Liver (tissue), 9 donors: Measurements from ENCODE around the gene RELCH. TPM values are rescaled to one million over a fixed set of nuclear protein-coding genes. Genes with fewer than 3 reads are reported as not detected.

Source experiments
- DNase-seq: peaks from one replicate; pipeline ENCODE4 v3.0.0-alpha.2; 2017; ENCODE audit warnings: low spot score
- H3K27ac ChIP-seq, 2 donors: one replicate each; pipeline ENCODE4 v1.7.0; 2013; ENCODE audit warnings: inconsistent platforms in 2 of 2, low read length in 2 of 2, control low read depth in 1 of 2, low read depth in 1 of 2, mild to moderate bottlenecking in 1 of 2
- H3K27me3 ChIP-seq, 4 donors: one replicate each; pipeline versions ENCODE4 v1.6.1 to v1.7.0; 2013; ENCODE audit warnings: low read length in 3 of 4, inconsistent platforms in 1 of 4, mild to moderate bottlenecking in 1 of 4, moderate library complexity in 1 of 4; ENCODE audit not compliant: control insufficient read depth in 4 of 4, insufficient read depth in 4 of 4
- H3K36me3 ChIP-seq, 4 donors: one replicate each; pipeline versions ENCODE4 v1.6.1 to v1.7.0; 2013; ENCODE audit warnings: low read length in 3 of 4, mild to moderate bottlenecking in 3 of 4, low read depth in 1 of 4, moderate library complexity in 1 of 4; ENCODE audit not compliant: control insufficient read depth in 4 of 4, insufficient read depth in 3 of 4
- H3K4me1 ChIP-seq, 4 donors: one replicate each; pipeline versions ENCODE4 v1.6.1 to v1.7.0; 2013; ENCODE audit warnings: low read length in 3 of 4, mild to moderate bottlenecking in 3 of 4, moderate library complexity in 1 of 4; ENCODE audit not compliant: control insufficient read depth in 4 of 4, insufficient read depth in 4 of 4
- H3K4me3 ChIP-seq, 3 donors: one replicate each; pipeline versions ENCODE4 v1.6.1 to v1.7.0; 2013; ENCODE audit warnings: low read length in 3 of 3, control low read depth in 1 of 3, low read depth in 1 of 3, mild to moderate bottlenecking in 1 of 3
- H3K9ac ChIP-seq, 2 donors: one replicate each; pipeline ENCODE4 v1.7.0; 2013; ENCODE audit warnings: low read length in 2 of 2, mild to moderate bottlenecking in 2 of 2, moderate library complexity in 2 of 2, control low read depth in 1 of 2, low read depth in 1 of 2
- H3K9me3 ChIP-seq, 4 donors: one replicate each; pipeline versions ENCODE4 v1.6.1 to v1.7.0; 2013; ENCODE audit warnings: low read length in 3 of 4; ENCODE audit not compliant: control insufficient read depth in 4 of 4
- ATF3 ChIP-seq: IDR thresholded peaks from 2 replicates; pipeline ENCODE4 v1.6.1; 2016; ENCODE audit warnings: antibody characterized with exemption
- EGR1 ChIP-seq, 2 donors: IDR thresholded peaks; 2 replicates each; pipeline ENCODE4 v1.6.1; 2016 to 2018; ENCODE audit warnings: antibody characterized with exemption in 2 of 2, low read depth in 2 of 2
- FOXA1 ChIP-seq: IDR thresholded peaks from 2 replicates; pipeline ENCODE4 v1.6.1; 2016; ENCODE audit warnings: antibody characterized with exemption
- FOXA2 ChIP-seq: IDR thresholded peaks from 2 replicates; pipeline ENCODE4 v1.6.1; 2016; ENCODE audit warnings: antibody characterized with exemption
- GABPA ChIP-seq, 2 donors: IDR thresholded peaks in 1 of 2; conservative IDR thresholded peaks in 1 of 2; 2 replicates each; pipeline ENCODE4 v1.6.1; 2016; ENCODE audit warnings: antibody characterized with exemption in 2 of 2, mild to moderate bottlenecking in 1 of 2, moderate library complexity in 1 of 2
- HNF4A ChIP-seq, 2 donors: conservative IDR thresholded peaks; 2 replicates each; pipeline ENCODE4 v1.6.1; 2016; ENCODE audit warnings: antibody characterized with exemption in 2 of 2, mild to moderate bottlenecking in 2 of 2
- HNF4G ChIP-seq: IDR thresholded peaks from 2 replicates; pipeline ENCODE4 v1.6.1; 2016; ENCODE audit warnings: antibody characterized with exemption
- JUND ChIP-seq, 2 donors: IDR thresholded peaks; 2 replicates each; pipeline ENCODE4 v1.6.1; 2016; ENCODE audit warnings: antibody characterized with exemption in 2 of 2
- MAX ChIP-seq: IDR thresholded peaks from 2 replicates; pipeline ENCODE4 v1.6.1; 2016; ENCODE audit warnings: antibody characterized with exemption
- NR2F2 ChIP-seq: IDR thresholded peaks from 2 replicates; pipeline ENCODE4 v1.6.1; 2016; ENCODE audit warnings: antibody characterized with exemption
- RAD21 ChIP-seq, 2 donors: IDR thresholded peaks; 2 replicates each; pipeline ENCODE4 v1.6.1; 2016; ENCODE audit warnings: antibody characterized with exemption in 2 of 2, mild to moderate bottlenecking in 2 of 2
- RXRA ChIP-seq, 2 donors: IDR thresholded peaks; 2 replicates each; pipeline ENCODE4 v1.6.1; 2017 to 2018; ENCODE audit warnings: antibody characterized with exemption in 2 of 2, mild to moderate bottlenecking in 1 of 2
- SP1 ChIP-seq: IDR thresholded peaks from 2 replicates; pipeline ENCODE4 v1.6.1; 2018; ENCODE audit warnings: antibody characterized with exemption, mild to moderate bottlenecking
- YY1 ChIP-seq: IDR thresholded peaks from 2 replicates; pipeline ENCODE4 v1.6.1; 2016; ENCODE audit warnings: antibody characterized with exemption, mild to moderate bottlenecking
- WGBS: extraction: QIAGEN DNeasy Blood & Tissue Kit; methylation state at CpG from one replicate; pipeline ENCODE4 v1.1.7; 2013; 5-methylcytosine and 5-hydroxymethylcytosine counted together
- polyA plus RNA-seq, 2 donors: library from polyadenylated mRNA; stranded (reverse) in 1 of 2; unstranded in 1 of 2; fragments of 200-250 nt in 1 of 2; fragments of >200 nt in 1 of 2; fragmentation: Nextera tagmentation in 1 of 2; extraction: Ambion mirVana in 1 of 2; gene quantifications; one replicate each; pipeline versions ENCODE4 v1.2.1 to v1.2.3, GENCODE V29; 2013 to 2015
- total RNA-seq, 2 donors: library from RNA; depleted of rRNA; stranded (reverse); fragments of >200 nt; gene quantifications; one replicate each; pipeline ENCODE4 v1.2.3, GENCODE V29; 2014
- TF ChIP-seq, protein P1 (sequence below): IDR thresholded peaks from 2 replicates; pipeline ENCODE4 v1.6.1; 2016; ENCODE audit warnings: antibody characterized with exemption
- TF ChIP-seq, protein P2 (sequence below): IDR thresholded peaks from 2 replicates; pipeline ENCODE4 v1.6.1; 2016; ENCODE audit warnings: antibody characterized with exemption, mild to moderate bottlenecking
- TF ChIP-seq, protein P3 (sequence below): fragments of 150-350 bp; IDR thresholded peaks from 2 replicates; pipeline ENCODE4 v1.5.1; 2017; ENCODE audit warnings: improper control_type of control experiment, low read depth, low read length; ENCODE audit not compliant: missing input control
- donor health status: healthy.
- donor health status: healthy.
- donor health status: healthy.
- donor health status: healthy.
- donor health status: healthy.

Gene RELCH
- total and polyA plus RNA-seq, 4 donors = 4.3 to 21.7 (median 11.0) TPM

DNA sequence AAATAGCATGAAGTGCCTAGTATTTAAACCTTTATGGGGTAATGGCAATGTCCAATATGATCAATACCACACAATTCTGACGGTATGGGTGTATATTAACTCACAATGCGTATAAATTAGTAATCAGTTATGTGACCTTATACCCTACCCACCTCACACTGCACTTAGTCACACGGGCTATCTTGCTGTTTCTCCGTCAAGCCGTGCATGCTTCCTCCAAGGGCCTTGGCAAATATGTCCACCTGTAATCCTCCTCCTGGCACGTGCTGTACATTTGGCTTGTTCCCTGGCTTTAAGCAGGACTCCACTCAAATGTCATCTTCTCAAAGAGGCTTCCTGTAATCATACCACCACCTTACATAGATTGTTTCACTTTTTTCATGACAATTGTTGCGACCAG, 150.3 kb downstream of the RELCH start:
- WGBS = 88% methylated on average over 7 of the region's 7 CpGs
- H3K9me3 ChIP-seq = no peaks in the 10 kb centered on the region
- no peak for DNase-seq

GRCh38 chr18:62338446-62339105, 151.5 kb downstream of the RELCH start:
- Histone ChIP-seq H3K27me3 (no peaks in the 10 kb centered on the region), H3K9ac (no peak overlapping the region), H3K36me3 (no peaks in the 10 kb centered on the region), H3K4me1 (no peaks in the 10 kb centered on the region), H3K27ac (no peak overlapping the region), H3K9me3 (no peaks in the 10 kb centered on the region), H3K4me3 (no peak overlapping the region)
- 76% methylated on average over 10 of the region's 10 CpGs for WGBS
- no peak for DNase-seq
- TF ChIP-seq ATF3 (no peak), RXRA (IDR thresholded peaks at IDR 0.05) (no peak), HNF4A (conservative IDR thresholded peaks at IDR 0.05) (no peak), GABPA (IDR thresholded peaks at IDR 0.05 in 1 of 2, conservative IDR thresholded peaks at IDR 0.05 in 1 of 2) (no peak), JUND (IDR thresholded peaks at IDR 0.05) (no peak), SP1 (no peak), RAD21 (IDR thresholded peaks at IDR 0.05) (no peak)
- TF ChIP-seq, protein P1, sequence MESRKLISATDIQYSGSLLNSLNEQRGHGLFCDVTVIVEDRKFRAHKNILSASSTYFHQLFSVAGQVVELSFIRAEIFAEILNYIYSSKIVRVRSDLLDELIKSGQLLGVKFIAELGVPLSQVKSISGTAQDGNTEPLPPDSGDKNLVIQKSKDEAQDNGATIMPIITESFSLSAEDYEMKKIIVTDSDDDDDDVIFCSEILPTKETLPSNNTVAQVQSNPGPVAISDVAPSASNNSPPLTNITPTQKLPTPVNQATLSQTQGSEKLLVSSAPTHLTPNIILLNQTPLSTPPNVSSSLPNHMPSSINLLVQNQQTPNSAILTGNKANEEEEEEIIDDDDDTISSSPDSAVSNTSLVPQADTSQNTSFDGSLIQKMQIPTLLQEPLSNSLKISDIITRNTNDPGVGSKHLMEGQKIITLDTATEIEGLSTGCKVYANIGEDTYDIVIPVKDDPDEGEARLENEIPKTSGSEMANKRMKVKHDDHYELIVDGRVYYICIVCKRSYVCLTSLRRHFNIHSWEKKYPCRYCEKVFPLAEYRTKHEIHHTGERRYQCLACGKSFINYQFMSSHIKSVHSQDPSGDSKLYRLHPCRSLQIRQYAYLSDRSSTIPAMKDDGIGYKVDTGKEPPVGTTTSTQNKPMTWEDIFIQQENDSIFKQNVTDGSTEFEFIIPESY = no peak
- TF ChIP-seq, protein P2, sequence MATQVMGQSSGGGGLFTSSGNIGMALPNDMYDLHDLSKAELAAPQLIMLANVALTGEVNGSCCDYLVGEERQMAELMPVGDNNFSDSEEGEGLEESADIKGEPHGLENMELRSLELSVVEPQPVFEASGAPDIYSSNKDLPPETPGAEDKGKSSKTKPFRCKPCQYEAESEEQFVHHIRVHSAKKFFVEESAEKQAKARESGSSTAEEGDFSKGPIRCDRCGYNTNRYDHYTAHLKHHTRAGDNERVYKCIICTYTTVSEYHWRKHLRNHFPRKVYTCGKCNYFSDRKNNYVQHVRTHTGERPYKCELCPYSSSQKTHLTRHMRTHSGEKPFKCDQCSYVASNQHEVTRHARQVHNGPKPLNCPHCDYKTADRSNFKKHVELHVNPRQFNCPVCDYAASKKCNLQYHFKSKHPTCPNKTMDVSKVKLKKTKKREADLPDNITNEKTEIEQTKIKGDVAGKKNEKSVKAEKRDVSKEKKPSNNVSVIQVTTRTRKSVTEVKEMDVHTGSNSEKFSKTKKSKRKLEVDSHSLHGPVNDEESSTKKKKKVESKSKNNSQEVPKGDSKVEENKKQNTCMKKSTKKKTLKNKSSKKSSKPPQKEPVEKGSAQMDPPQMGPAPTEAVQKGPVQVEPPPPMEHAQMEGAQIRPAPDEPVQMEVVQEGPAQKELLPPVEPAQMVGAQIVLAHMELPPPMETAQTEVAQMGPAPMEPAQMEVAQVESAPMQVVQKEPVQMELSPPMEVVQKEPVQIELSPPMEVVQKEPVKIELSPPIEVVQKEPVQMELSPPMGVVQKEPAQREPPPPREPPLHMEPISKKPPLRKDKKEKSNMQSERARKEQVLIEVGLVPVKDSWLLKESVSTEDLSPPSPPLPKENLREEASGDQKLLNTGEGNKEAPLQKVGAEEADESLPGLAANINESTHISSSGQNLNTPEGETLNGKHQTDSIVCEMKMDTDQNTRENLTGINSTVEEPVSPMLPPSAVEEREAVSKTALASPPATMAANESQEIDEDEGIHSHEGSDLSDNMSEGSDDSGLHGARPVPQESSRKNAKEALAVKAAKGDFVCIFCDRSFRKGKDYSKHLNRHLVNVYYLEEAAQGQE = no peak

More for the DNA sequence above, 150.3 kb downstream of the RELCH start:
- Histone ChIP-seq H3K36me3 (no peaks in the 10 kb centered on the region), H3K4me1 (no peaks in the 10 kb centered on the region), H3K27ac (no peak overlapping the region), H3K27me3 (no peaks in the 10 kb centered on the region), H3K9ac (no peak overlapping the region), H3K4me3 (no peak overlapping the region)
- TF ChIP-seq YY1 (no peak), FOXA1 (no peak), JUND (IDR thresholded peaks at IDR 0.05) (no peak), RXRA (IDR thresholded peaks at IDR 0.05) (no peak), NR2F2 (no peak), EGR1 (IDR thresholded peaks at IDR 0.05; ENCODE audit: low read depth in 2 of 2) (no peak), SP1 (no peak), ATF3 (no peak), GABPA (IDR thresholded peaks at IDR 0.05 in 1 of 2, conservative IDR thresholded peaks at IDR 0.05 in 1 of 2) (no peak), HNF4A (conservative IDR thresholded peaks at IDR 0.05) (no peak), RAD21 (IDR thresholded peaks at IDR 0.05) (no peak), HNF4G (no peak), MAX (no peak), FOXA2 (no peak)
- TF ChIP-seq, protein P1 = no peak
- TF ChIP-seq, protein P3, sequence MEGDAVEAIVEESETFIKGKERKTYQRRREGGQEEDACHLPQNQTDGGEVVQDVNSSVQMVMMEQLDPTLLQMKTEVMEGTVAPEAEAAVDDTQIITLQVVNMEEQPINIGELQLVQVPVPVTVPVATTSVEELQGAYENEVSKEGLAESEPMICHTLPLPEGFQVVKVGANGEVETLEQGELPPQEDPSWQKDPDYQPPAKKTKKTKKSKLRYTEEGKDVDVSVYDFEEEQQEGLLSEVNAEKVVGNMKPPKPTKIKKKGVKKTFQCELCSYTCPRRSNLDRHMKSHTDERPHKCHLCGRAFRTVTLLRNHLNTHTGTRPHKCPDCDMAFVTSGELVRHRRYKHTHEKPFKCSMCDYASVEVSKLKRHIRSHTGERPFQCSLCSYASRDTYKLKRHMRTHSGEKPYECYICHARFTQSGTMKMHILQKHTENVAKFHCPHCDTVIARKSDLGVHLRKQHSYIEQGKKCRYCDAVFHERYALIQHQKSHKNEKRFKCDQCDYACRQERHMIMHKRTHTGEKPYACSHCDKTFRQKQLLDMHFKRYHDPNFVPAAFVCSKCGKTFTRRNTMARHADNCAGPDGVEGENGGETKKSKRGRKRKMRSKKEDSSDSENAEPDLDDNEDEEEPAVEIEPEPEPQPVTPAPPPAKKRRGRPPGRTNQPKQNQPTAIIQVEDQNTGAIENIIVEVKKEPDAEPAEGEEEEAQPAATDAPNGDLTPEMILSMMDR = no peak
